Esophagus squamous epithelium (tissue), 5 donors: Measurements from ENCODE around the gene SNED1. TPM values are rescaled to one million over a fixed set of nuclear protein-coding genes. Genes with fewer than 3 reads are reported as not detected.

Experiments
- DNase-seq: peaks from one replicate; lab custom pipeline; 2025; lab: John Stamatoyannopoulos, UW
- H3K27ac ChIP-seq, 4 donors: fragments of 200-600 bp; sonication (generic); one replicate each; pipeline ENCODE4 v1.5.1; 2016 to 2019; ENCODE audit warnings: mild to moderate bottlenecking in 1 of 4
- H3K27me3 ChIP-seq, 4 donors: fragments of 200-600 bp; sonication (generic); 1 replicate in 3 of 4; 2 replicates in 1 of 4; pipeline versions ENCODE4 v1.5.1 to v1.6.0; 2017 to 2021; ENCODE audit warnings: antibody characterized with exemption in 1 of 4
- H3K36me3 ChIP-seq, 3 donors: fragments of 200-600 bp; sonication (generic); one replicate each; pipeline ENCODE4 v1.5.1; 2016 to 2019
- H3K4me1 ChIP-seq, 3 donors: fragments of 200-600 bp; sonication (generic); one replicate each; pipeline ENCODE4 v1.5.1; 2017 to 2019
- H3K4me3 ChIP-seq, 4 donors: fragments of 200-600 bp; sonication (generic); 1 replicate in 3 of 4; 2 replicates in 1 of 4; pipeline ENCODE4 v1.5.1; 2016 to 2019; ENCODE audit warnings: mild to moderate bottlenecking in 2 of 4, moderate library complexity in 1 of 4
- H3K9me3 ChIP-seq, 3 donors: fragments of 200-600 bp; sonication (generic); one replicate each; pipeline ENCODE4 v1.5.1; 2016 to 2019
- CTCF ChIP-seq, 6 experiments: fragments of 450-650 bp in 4 of 6; fragments of 200-600 bp in 2 of 6; sonication (generic) in 2 of 6; IDR thresholded peaks; one replicate each; pipeline ENCODE4 v1.5.1; 2016 to 2019; ENCODE audit warnings: antibody characterized with exemption in 6 of 6, mild to moderate bottlenecking in 4 of 6, moderate library complexity in 4 of 6
- POLR2A ChIP-seq, 4 donors: fragments of 450-650 bp; IDR thresholded peaks; one replicate each; pipeline ENCODE4 v1.6.1; 2017; ENCODE audit warnings: antibody characterized with exemption in 4 of 4, mild to moderate bottlenecking in 4 of 4, moderate library complexity in 3 of 4
- WGBS, 2 donors: methylation state at CpG; one replicate each; pipeline ENCODE4 v1.1.5; 2018; 5-methylcytosine and 5-hydroxymethylcytosine counted together
- intact Hi-C: fragments of 100-400 bp; cut with DNase I; formaldehyde crosslinking; loops from one replicate; pipeline ENCODE4 v1.15.0; 2022
- total RNA-seq, 4 donors: library from RNA; depleted of rRNA; stranded (reverse); fragments of >200 nt; gene quantifications; one replicate each; pipeline ENCODE4 v1.1.0, GENCODE V29; 2016
- donor health status: DM: yes; HTN: yes; CAD: no.

SNED1 gene
- total RNA-seq, 4 donors from 2014 or later = 3.3 to 13.9 (median 4.8) TPM

- TF ChIP-seq CTCF (IDR thresholded peaks at IDR 0.05) = no peak
- TF ChIP-seq POLR2A (IDR thresholded peaks at IDR 0.05) = no peak
- peaks cover 0 to 95% (median 5%) of the 10 kb centered on the region in 3 donors for H3K36me3 ChIP-seq
- H3K4me3 ChIP-seq = no peak overlapping the region
- no peak overlapping the region for H3K27ac ChIP-seq
- 86 to 87% methylated on average over 11 to 12 of the region's 31 CpGs for WGBS, 2 donors
- H3K4me1 ChIP-seq = no peaks in the 10 kb centered on the region
- no peaks in the 10 kb centered on the region for H3K9me3 ChIP-seq
- no peaks in the 10 kb centered on the region for H3K27me3 ChIP-seq
- no peak for DNase-seq
- intact Hi-C loops = no loop called here
These were observed 72.6 kb downstream of the SNED1 start for GRCh38 chr2:241070811-241071676.

GRCh38 chr2:241071677-241072111 is 73.3 kb downstream of the SNED1 start:
- peaks cover 0 to 92% (median 5%) of the 10 kb centered on the region in 3 donors for H3K36me3 ChIP-seq
- H3K4me3 ChIP-seq = no peak overlapping the region
- no peak overlapping the region for H3K27ac ChIP-seq
- H3K9me3 ChIP-seq = no peaks in the 10 kb centered on the region
- intact Hi-C loops = no loop called here
- H3K4me1 ChIP-seq = no peaks in the 10 kb centered on the region
- no peak for TF ChIP-seq CTCF (IDR thresholded peaks at IDR 0.05)
- TF ChIP-seq POLR2A (IDR thresholded peaks at IDR 0.05) = no peak
- H3K27me3 ChIP-seq = no peaks in the 10 kb centered on the region
- DNase-seq = no peak
- 37% methylated on average over 2 of the region's 25 CpGs; no CpG with 5 or more reads in 1 of the 2 donors for WGBS, 2 donors

- Histone ChIP-seq H3K27ac (no peak overlapping the region), H3K9me3 (no peaks in the 10 kb centered on the region), H3K4me1 (no peaks in the 10 kb centered on the region), H3K36me3 (peaks cover 0 to 89% (median 5%) of the 10 kb centered on the region in 3 donors), H3K4me3 (no peak overlapping the region), H3K27me3 (no peaks in the 10 kb centered on the region)
- TF ChIP-seq CTCF (IDR thresholded peaks at IDR 0.05) = no peak
- no peak for TF ChIP-seq POLR2A (IDR thresholded peaks at IDR 0.05)
- WGBS, 2 donors = no CpG with 5 or more reads among the region's 9 CpGs
- no peak for DNase-seq
- intact Hi-C loops = no loop called here
These were observed 73.7 kb downstream of the SNED1 start for GRCh38 chr2:241072151-241072550.

- 80% methylated on average over 11 to 13 of the region's 14 CpGs for WGBS, 2 donors
- no peak for DNase-seq
These were observed 74.2 kb downstream of the SNED1 start for GRCh38 chr2:241072553-241073165.

More at GRCh38 chr2:241072553-241073165, 74.2 kb downstream of the SNED1 start:
- H3K4me3 ChIP-seq = no peak overlapping the region
- no peaks in the 10 kb centered on the region for H3K4me1 ChIP-seq
- TF ChIP-seq CTCF (IDR thresholded peaks at IDR 0.05) (no peak), POLR2A (IDR thresholded peaks at IDR 0.05) (no peak)
- H3K27me3 ChIP-seq = no peaks in the 10 kb centered on the region
- no peak overlapping the region for H3K27ac ChIP-seq
- H3K9me3 ChIP-seq = no peaks in the 10 kb centered on the region
- peaks cover 0 to 84% (median 5%) of the 10 kb centered on the region in 3 donors for H3K36me3 ChIP-seq
- intact Hi-C loops = no loop called here
